Left renal cortex interstitium (tissue), 4 donors: ENCODE data around the gene SBNO1. TPM values are rescaled to one million over a fixed set of nuclear protein-coding genes. Genes with fewer than 3 reads are reported as not detected.
"Not testable (repeated sequence)": the region's sequence is repeated elsewhere in the genome, so short reads cannot be mapped to it uniquely, and the experiment has no call there.

Source experiments
- DNase-seq, 4 donors: peaks; one replicate each; pipeline ENCODE4 v3.0.0-alpha.2; 2013; ENCODE audit warnings: low read depth in 4 of 4, low spot score in 2 of 4, missing footprints in 1 of 4
- polyA plus RNA-seq, 4 donors: library from polyadenylated mRNA; unstranded; fragments of 120-200 nt; gene quantifications; one replicate each; pipeline ENCODE4 v1.2.1, GENCODE V29; 2013; ENCODE audit not compliant: insufficient read length in 4 of 4

The SBNO1 gene
- polyA plus RNA-seq, 4 donors: 24.0 to 33.3 (median 29.5) TPM

DNA sequence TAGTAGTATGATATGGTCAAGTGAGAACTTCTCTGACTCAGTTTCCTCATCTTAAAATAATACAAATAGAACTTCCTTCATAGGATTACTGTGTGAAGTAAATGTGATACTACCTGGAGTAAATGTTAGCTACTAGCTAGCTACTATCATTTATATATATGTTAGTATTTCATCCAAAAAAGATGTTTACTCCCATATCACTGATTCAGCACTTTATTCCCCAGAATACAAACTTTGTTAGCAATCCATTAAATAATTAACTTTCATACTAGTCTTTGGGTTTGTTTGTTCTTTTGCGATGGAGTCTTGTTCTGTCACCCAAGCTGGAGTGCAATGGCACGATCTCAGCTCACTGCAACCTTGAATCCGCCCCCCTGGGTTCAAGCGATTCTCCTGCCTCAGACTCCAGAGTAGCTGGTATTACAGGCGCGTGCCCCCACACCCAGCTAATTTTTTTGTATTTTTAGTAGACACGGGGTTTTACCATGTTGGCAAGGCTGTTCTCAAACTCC, 8.4 kb downstream of the SBNO1 start:
- DNase-seq: no peak

DNA sequence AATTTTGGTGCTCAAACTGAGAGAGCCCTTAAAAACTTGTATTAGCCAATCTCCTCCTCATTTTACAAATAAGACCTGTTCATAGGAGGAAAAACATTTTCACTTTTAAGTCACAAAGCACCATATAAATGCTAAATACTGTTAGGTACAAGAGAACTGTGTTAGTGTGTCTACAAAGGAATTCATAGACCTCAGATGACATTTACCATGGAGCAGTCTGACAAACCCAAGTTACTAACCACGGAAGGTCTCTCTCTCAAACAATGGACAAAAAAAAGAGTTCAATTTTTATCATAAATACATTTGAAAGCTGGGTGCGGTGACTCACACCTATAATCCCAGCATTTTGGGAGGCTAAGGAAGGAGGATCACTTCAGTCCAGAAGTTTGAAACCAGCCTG, 10.0 kb downstream of the SBNO1 start:
- DNase-seq: no peak

DNA sequence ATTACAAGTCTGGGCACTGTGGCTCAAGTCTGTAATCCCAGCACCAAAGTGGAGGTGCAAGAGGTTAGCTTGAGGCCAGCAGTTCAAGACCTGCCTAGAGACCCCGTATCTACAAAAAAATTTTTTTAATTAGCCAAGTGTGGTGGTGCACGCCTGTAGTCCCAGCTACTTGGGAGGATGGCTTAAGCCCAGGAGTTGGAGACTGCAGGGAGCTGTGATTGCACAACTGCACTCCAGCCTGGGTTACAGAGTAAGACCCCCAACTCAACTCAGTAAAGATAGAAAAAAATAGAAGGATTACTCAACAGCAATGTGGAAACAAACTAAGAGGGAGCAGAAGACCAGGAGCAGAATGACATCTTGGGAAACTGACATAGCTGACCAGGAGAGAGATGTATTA, 13.3 kb downstream of the SBNO1 start:
- DNase-seq: no peak

- DNase-seq: no peak
Measured at GRCh38 chr12:123346946-123347345, 17.7 kb downstream of the SBNO1 start.

DNA sequence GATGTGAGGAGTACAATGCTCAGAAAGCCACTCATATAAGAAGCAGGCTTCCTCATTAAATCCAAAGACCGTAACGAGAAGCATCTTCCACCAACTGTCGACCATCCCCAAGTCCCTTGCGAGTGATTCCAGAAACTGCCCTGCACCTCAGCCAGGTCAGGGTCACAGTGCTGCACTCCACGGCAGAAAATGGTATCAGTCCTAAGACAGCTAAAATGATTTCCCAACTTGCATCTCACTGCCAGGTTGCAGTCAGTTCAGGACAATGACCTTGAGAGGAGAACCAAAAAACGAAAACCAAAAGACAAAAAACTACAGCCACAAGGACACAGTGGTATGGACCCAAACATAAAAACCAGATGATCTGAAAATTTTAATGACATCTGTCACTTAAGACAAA, 20.6 kb downstream of the SBNO1 start:
- DNase-seq: no peak

GRCh38 chr12:123337070-123337469, 27.6 kb downstream of the SBNO1 start:
- DNase-seq: no peak

GRCh38 chr12:123336530-123336929, 28.1 kb downstream of the SBNO1 start:
- no peak for DNase-seq

- no peak for DNase-seq
Measured at GRCh38 chr12:123335490-123335889, 29.2 kb downstream of the SBNO1 start.

GRCh38 chr12:123329799-123330198, 34.8 kb downstream of the SBNO1 start:
- DNase-seq: no peak

- DNase-seq: no peak
Measured at GRCh38 chr12:123319826-123320225, 44.8 kb downstream of the SBNO1 start.

DNA sequence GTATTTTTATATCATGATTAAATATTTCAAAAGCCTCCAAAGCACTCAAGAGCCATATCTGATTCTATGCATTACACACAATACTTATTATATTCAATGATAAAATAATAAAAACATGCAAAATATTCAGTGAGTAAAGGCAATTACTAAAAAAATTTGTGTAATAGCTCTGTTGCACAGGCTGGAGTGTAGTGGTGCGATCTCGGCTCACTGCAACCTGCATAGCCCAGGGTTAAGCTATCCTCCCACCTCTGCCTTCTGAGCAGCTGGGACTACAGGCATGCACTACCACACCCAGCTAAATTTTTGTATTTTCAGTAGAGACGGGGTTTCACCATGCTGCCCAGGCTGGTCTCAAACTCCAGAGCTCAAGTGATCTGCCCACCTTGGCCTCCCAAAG, 45.4 kb downstream of the SBNO1 start:
- no peak for DNase-seq

GRCh38 chr12:123313046-123313445, 51.6 kb downstream of the SBNO1 start:
- DNase-seq: not testable (repeated sequence)

DNA sequence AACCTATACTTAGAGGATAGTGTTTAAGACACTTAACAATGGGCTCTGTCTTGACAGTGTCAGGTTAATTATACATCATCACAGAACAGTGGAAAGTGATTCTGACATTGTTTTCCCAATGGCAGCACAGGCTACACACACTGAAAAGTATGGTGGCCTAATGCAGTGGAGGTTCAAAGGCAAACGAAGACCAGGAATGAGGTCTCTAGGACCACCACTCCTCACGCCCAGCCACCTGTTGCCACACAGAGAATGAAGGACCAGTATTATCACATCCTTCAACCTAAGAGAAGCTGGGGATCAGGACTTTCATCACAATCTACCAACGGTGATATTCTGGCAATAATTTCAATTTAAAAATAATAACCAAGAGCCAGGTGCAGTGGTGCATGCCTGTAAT, 58.4 kb downstream of the SBNO1 start:
- DNase-seq: no peak

DNA sequence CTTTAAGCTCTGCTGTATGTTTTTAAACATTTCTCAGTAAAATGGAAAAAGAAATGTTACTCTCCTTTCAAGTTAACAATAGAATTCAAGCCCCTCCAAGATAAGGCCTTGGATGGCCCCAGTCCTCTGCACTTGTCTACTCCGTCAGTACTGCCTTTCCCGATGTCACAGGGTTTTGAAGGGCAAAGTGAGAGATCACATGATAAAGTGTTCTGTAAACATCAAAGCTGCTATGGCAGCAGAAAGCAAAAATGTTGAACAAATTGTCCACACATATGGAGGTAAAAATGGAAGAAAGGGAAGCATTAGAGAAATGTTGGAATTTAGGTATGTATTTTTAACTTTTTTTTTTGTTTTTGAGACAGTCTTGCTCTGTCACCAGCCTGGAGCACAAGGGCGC, 59.5 kb downstream of the SBNO1 start:
- DNase-seq: no peak

DNA sequence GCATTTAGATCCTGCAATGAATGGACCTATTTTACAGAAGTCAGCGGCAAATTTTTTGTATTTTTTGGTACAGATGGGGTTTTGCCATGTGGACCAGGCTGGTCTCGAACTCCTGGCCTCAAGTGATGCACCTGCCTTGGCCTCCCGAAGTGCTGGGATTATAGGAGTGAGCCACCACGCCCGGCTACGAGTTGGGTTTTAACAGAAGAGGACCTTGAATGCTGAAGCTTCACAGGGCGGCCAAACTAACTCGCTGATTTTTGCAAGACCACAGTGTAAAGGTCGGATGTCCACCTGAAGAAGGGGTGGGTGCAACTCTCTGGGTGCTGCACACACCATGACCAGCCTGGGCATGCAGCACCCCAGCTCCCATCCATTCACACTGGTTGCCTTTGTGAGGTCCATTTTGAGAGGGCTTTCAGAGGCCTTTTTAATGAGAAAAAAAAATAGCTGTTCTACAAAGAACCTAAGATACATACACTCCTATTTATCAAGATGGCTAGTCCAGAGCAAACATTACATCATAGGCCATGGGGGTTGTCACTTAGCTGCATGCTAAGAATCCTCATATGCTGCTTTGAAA, 71.4 kb downstream of the SBNO1 start:
- no peak for DNase-seq

GRCh38 chr12:123289911-123290310, 74.7 kb downstream of the SBNO1 start:
- no peak for DNase-seq

DNA sequence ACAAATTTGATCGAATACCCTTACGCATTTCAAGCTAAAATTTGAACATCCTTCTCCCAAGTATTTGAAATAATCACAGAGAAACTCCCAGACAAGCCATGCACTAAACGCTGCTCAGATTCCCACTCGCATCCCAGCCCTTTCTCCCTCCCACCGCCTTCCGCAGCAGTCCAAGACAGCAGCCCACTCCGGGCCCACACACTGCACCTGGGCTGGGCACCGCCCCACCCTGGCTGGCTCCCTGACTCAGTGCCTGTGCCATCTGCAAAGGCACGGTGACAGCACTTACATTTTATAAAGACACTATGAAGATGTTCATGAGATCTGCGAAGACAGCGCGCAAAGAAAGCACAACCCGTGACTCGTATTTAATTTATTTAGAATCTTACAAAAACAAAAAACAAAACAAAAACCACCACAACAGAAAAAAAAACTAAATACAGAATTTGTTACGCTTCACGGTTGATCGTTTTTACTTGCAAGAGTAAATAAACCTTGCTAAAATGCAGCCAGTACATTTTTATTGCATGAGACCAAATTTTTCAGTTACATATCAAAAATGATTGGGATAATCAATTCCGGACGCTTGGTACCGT, 75.8 kb downstream of the SBNO1 start:
- DNase-seq: no peak

DNA sequence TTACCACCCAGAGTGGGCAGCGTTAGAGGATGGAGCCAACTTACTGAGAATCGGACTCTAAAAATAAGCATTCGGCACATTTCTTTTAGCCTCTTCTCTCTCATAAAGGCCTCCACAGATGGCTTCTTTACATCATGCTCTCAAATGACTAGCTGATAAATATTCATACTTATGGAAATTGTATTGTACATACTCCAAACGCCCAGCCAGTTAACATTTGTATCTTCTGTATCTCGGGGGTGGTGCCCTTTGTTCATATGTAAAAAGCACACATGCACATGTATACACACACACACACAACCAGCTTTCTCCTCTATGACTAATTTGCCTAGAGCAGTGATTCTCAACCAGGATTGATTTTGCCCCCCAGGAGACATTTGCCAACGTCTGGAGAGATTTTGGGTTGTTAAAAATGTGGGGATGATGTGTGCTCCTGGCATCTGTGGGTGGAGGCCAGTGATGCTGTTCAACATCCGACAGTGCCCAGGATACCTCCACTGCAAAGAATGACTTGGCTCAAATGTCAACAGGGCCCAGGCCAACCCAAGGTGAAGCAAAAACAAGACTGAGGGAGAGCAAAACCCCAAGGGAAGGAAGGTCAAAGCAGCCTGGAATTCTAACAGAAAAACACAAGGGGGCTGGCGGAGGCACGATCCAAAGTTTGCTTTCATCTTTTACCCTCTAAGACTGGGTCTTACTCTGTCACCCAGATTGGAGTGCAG, 77.8 kb downstream of the SBNO1 start:
- no peak for DNase-seq

- no peak for DNase-seq
Measured at GRCh38 chr12:123284669-123285068, 80.0 kb downstream of the SBNO1 start.

DNA sequence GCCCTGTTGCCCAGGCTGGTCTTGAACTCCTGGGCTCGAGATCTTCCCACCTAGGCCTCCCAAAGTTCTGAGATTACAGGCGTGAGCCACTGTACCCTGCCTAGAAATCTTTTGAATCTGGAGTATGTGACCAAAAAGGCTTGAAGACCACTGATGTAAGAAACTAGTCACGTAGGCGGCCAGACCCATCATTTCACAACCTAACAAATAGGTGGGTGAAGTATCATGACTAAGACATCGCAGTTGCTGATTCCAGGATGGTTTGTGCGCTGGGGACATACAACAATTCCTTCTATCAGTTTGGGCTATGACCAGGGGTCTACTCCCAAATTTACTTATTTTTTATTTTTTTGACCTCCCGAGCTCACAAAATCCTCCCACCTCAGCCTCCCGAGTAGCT, 81.2 kb downstream of the SBNO1 start:
- DNase-seq: no peak

DNA sequence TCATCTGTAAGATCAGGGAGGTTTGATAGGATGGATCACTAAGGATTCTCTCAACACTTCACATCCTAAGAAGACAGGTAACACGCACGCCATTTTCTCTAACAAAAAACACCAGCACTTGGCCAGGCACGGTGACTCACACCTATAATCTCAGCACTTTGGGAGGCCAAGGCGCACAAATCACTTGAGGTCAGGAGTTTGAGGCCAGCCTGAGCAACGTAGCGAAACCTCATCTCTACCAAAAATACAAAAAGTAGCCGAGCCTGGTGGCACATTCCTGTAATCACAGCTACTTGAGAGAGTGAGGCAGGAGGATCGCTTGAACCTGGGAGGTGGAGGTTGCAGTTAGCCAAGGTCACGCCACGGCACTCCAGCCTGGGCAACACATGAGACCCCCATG, 82.5 kb downstream of the SBNO1 start:
- no peak for DNase-seq

- no peak for DNase-seq
Measured at GRCh38 chr12:123280971-123281370, 83.7 kb downstream of the SBNO1 start.
